K562 (cell line): ENCODE data around the gene CCL15. TPM values are rescaled to one million over a fixed set of nuclear protein-coding genes. Genes with fewer than 3 reads are reported as not detected.
"Not testable (repeated sequence)": the region's sequence is repeated elsewhere in the genome, so short reads cannot be mapped to it uniquely, and the experiment has no call there.

Experiments
- ATAC-seq: fragments of 200-7000 bp; cut with Tn5 transposase; 3 replicates; pipeline ENCODE4 v1.9.1; 2020; ENCODE audit warnings: moderate library complexity
- BruUV-seq: library from RNA; stranded (reverse); fragments of 400-500 nt; replicated peaks from 2 replicates; lab custom pipeline; 2021; lab: Mats Ljungman, UMichigan
- CTCF ChIA-PET: fragments of 300-600 bp; formaldehyde crosslinking; extraction: SDS; loops from one replicate; lab custom pipeline; 2021; ENCODE audit warnings: low intra/inter-chr PET ratio; lab: Yijun Ruan, JAX
- POLR2A ChIA-PET: fragments of 300-600, 350-650 bp; sonication (Branson Sonifier 250); formaldehyde crosslinking; extraction: SDS; loops from one replicate; lab custom pipeline; 2021; ENCODE audit warnings: antibody characterized with exemption, inconsistent platforms; lab: Yijun Ruan, JAX
- DNase-seq, 4 experiments: peaks; one replicate each; pipeline versions ENCODE4 v3.0.0 to v3.0.0-alpha.2; 2011 to 2018; ENCODE audit warnings: low spot score in 3 of 4, mixed read lengths in 3 of 4; ENCODE audit errors: extremely low read depth in 1 of 4
- FAIRE-seq: peaks from 2 replicates; lab custom pipeline; 2011; peaks lifted over from hg19 to GRCh38; lab: Jason Lieb, UNC
- H2AFZ ChIP-seq: 2 replicates; pipeline ENCODE4 v1.6.0; 2011; ENCODE audit warnings: low read depth, low read length, control low read depth, inconsistent platforms
- H3K27ac ChIP-seq: fragments of 200-600 bp; 3 replicates; pipeline ENCODE4 v1.8.0; 2011; ENCODE audit warnings: low read depth, mild to moderate bottlenecking, control low read depth, inconsistent platforms, low read length, moderate library complexity, mixed read lengths; ENCODE audit errors: extremely low read depth
- H3K27me3 ChIP-seq, 2 experiments: fragments of 300-600 bp in 1 of 2; 2 replicates in 1 of 2; 3 replicates in 1 of 2; pipeline versions ENCODE4 v1.6.0 to v1.8.0; 2011; ENCODE audit warnings: inconsistent platforms in 2 of 2, low read length in 2 of 2, mild to moderate bottlenecking in 1 of 2, mixed read lengths in 1 of 2, moderate library complexity in 1 of 2; ENCODE audit not compliant: control insufficient read depth in 2 of 2, insufficient read depth in 2 of 2
- H3K36me3 ChIP-seq: fragments of 300-600 bp; 3 replicates; pipeline ENCODE4 v1.8.0; 2011; ENCODE audit warnings: mild to moderate bottlenecking, low read length, inconsistent platforms; ENCODE audit not compliant: control insufficient read depth, insufficient read depth
- H3K4me1 ChIP-seq, 2 experiments: fragments of 200-600 bp in 1 of 2; replicated peaks in 1 of 2; 2 replicates in 1 of 2; 3 replicates in 1 of 2; pipeline versions ENCODE4 v1.5.1 to v1.8.0; 2011; ENCODE audit warnings: inconsistent platforms in 2 of 2, low read length in 2 of 2, mild to moderate bottlenecking in 1 of 2, mixed read lengths in 1 of 2, moderate library complexity in 1 of 2; ENCODE audit not compliant: control insufficient read depth in 2 of 2, insufficient read depth in 2 of 2
- H3K4me2 ChIP-seq: 2 replicates; pipeline ENCODE4 v1.6.1; 2011; ENCODE audit warnings: low read length, control low read depth, inconsistent platforms, mixed read lengths; ENCODE audit not compliant: insufficient read depth
- H3K4me3 ChIP-seq: fragments of 200-600 bp; sonication (generic), shearing (Covaris generic); 2 replicates; pipeline ENCODE4 v1.5.1; 2016; ENCODE audit warnings: control low read depth, inconsistent platforms
- H3K79me2 ChIP-seq: fragments of 200-600 bp; 3 replicates; pipeline ENCODE4 v1.8.0; 2011; ENCODE audit warnings: low read length, inconsistent platforms; ENCODE audit not compliant: control insufficient read depth, insufficient read depth
- H3K9ac ChIP-seq, 2 experiments: 2 replicates each; pipeline versions ENCODE4 v1.6.0 to v1.6.1; 2011; ENCODE audit warnings: low read depth in 2 of 2, low read length in 2 of 2, control low read depth in 1 of 2, inconsistent platforms in 1 of 2, mild to moderate bottlenecking in 1 of 2, mixed read lengths in 1 of 2; ENCODE audit not compliant: insufficient read depth in 1 of 2
- H3K9me1 ChIP-seq: one replicate; pipeline ENCODE4 v1.6.0; 2011; ENCODE audit warnings: inconsistent platforms, mild to moderate bottlenecking, low read length, moderate library complexity; ENCODE audit not compliant: control insufficient read depth, insufficient read depth
- H3K9me3 ChIP-seq: replicated peaks from 2 replicates; pipeline ENCODE4 v1.5.1; 2011; ENCODE audit warnings: low read depth, low read length, inconsistent platforms; ENCODE audit not compliant: control insufficient read depth, insufficient read depth
- H4K20me1 ChIP-seq: replicated peaks from 2 replicates; pipeline ENCODE4 v1.6.1; 2011; ENCODE audit warnings: low read length, inconsistent platforms, mixed read lengths; ENCODE audit not compliant: control insufficient read depth, insufficient read depth
- ARNT ChIP-seq, 2 experiments: fragments of 450-650 bp; IDR thresholded peaks; 2 replicates each; pipeline ENCODE4 v1.6.1; 2016; ENCODE audit warnings: mild to moderate bottlenecking in 1 of 2
- CHD4 ChIP-seq: fragments of 200-600 bp; sonication (generic); IDR thresholded peaks from 3 replicates; pipeline ENCODE4 v1.6.1; 2012; ENCODE audit warnings: low read depth, mild to moderate bottlenecking, mixed read lengths, low read length, inconsistent platforms; ENCODE audit not compliant: insufficient read depth, insufficient replicate concordance, poor library complexity, severe bottlenecking
- ZSCAN29 ChIP-seq: fragments of 450-650 bp; IDR thresholded peaks from 2 replicates; pipeline ENCODE4 v1.6.1; 2017
- WGBS: fragments of 100-300 bp; shearing (Covaris generic); methylation state at CpG from one replicate; pipeline ENCODE4 v1.1.6; 2016; ENCODE audit warnings: low coverage, mixed read lengths; ENCODE audit not compliant: insufficient coverage; ENCODE audit errors: missing lambda C conversion rate; 5-methylcytosine and 5-hydroxymethylcytosine counted together
- in situ Hi-C: fragments of 300-500 bp; cut with MboI; formaldehyde crosslinking; loops from 4 replicates; pipeline ENCODE4 v1.15.0; 2018; ENCODE audit warnings: inconsistent platforms, mixed read lengths
- intact Hi-C: fragments of 100-400 bp; cut with micrococcal nuclease; formaldehyde crosslinking; loops from 2 replicates; pipeline ENCODE4 v1.14.2; 2022
- polyA plus RNA-seq, 8 experiments: library from polyadenylated mRNA; depleted of rRNA in 4 of 8; stranded (reverse) in 5 of 8; unstranded in 3 of 8; fragments of >200 nt; fragmentation: Nextera tagmentation in 2 of 8; fragmentation: Illumina TruSeq in 1 of 8; extraction: Ambion mirVana in 2 of 8; extraction: Trizol in 1 of 8; gene quantifications; 2 replicates each; pipeline versions ENCODE4 v1.2.1 to v1.2.3, GENCODE V29; 2011 to 2014; ENCODE audit warnings: inconsistent platforms in 1 of 8, missing spikeins in 1 of 8
- total RNA-seq, 7 experiments: library from RNA; depleted of rRNA in 6 of 7; stranded (reverse); fragments of >200 nt in 6 of 7; fragmentation: Illumina TruSeq in 2 of 7; extraction: Trizol in 2 of 7; gene quantifications; 2 replicates each; pipeline versions ENCODE4 v1.2.1 to v1.2.3, GENCODE V29; 2011 to 2021; ENCODE audit warnings: low replicate concordance in 1 of 7
- TF ChIP-seq, protein P1 (sequence below): fragments of 450-650 bp; IDR thresholded peaks from 2 replicates; pipeline ENCODE4 v1.7.1; 2018; ENCODE audit warnings: mild to moderate bottlenecking, low read depth; ENCODE audit not compliant: partially characterized antibody
- TF ChIP-seq, protein P2 (sequence below), 2 experiments: fragments of 450-650 bp in 1 of 2; sonication (generic) in 1 of 2; formaldehyde crosslinking; conservative IDR thresholded peaks; 2 replicates each; pipeline versions ENCODE4 v1.4.0 to v1.8.1; 2020 to 2022; ENCODE audit warnings: mild to moderate bottlenecking in 1 of 2, missing genetic modification reagents in 1 of 2
- TF ChIP-seq, protein P3 (sequence below): fragments of 250-450 bp; sonication (Bioruptor Pico); IDR thresholded peaks from 2 replicates; pipeline ENCODE4 v1.8.0; 2022; ENCODE audit warnings: inconsistent platforms

The CCL15 gene
- total and polyA plus RNA-seq, 9 of the 15 experiments (the other 6 are each of a cell fraction or from before 2014, with no cell fraction given): not detected

DNA sequence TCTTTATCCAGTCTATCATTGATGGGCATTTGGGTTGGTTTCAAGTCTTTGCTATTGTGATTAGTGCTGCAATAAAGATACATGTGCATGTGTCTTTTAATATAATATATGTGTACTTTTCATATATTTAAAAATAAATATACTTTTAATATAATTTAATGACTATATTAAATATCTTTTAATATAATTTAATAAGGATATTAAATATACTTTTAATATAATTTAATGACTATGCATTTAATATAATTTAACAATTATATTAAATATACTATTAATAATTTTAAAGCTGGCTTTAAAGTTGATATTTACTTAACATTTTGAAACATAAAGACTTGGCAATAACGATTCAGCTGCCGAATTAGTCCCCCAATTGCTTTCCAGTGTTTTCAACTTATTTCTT is 15.2 kb upstream of the CCL15 start (continued):
- TF ChIP-seq, protein P1, sequence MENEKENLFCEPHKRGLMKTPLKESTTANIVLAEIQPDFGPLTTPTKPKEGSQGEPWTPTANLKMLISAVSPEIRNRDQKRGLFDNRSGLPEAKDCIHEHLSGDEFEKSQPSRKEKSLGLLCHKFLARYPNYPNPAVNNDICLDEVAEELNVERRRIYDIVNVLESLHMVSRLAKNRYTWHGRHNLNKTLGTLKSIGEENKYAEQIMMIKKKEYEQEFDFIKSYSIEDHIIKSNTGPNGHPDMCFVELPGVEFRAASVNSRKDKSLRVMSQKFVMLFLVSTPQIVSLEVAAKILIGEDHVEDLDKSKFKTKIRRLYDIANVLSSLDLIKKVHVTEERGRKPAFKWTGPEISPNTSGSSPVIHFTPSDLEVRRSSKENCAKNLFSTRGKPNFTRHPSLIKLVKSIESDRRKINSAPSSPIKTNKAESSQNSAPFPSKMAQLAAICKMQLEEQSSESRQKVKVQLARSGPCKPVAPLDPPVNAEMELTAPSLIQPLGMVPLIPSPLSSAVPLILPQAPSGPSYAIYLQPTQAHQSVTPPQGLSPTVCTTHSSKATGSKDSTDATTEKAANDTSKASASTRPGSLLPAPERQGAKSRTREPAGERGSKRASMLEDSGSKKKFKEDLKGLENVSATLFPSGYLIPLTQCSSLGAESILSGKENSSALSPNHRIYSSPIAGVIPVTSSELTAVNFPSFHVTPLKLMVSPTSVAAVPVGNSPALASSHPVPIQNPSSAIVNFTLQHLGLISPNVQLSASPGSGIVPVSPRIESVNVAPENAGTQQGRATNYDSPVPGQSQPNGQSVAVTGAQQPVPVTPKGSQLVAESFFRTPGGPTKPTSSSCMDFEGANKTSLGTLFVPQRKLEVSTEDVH: no peak
- TF ChIP-seq, protein P2, sequence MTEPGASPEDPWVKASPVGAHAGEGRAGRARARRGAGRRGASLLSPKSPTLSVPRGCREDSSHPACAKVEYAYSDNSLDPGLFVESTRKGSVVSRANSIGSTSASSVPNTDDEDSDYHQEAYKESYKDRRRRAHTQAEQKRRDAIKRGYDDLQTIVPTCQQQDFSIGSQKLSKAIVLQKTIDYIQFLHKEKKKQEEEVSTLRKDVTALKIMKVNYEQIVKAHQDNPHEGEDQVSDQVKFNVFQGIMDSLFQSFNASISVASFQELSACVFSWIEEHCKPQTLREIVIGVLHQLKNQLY (CRISPR knock-in tag; conservative IDR thresholded peaks at IDR 0.05): no peak
- TF ChIP-seq CHD4 (no peak), ARNT (IDR thresholded peaks at IDR 0.05) (no peak), ZSCAN29 (no peak)
- TF ChIP-seq, protein P3, sequence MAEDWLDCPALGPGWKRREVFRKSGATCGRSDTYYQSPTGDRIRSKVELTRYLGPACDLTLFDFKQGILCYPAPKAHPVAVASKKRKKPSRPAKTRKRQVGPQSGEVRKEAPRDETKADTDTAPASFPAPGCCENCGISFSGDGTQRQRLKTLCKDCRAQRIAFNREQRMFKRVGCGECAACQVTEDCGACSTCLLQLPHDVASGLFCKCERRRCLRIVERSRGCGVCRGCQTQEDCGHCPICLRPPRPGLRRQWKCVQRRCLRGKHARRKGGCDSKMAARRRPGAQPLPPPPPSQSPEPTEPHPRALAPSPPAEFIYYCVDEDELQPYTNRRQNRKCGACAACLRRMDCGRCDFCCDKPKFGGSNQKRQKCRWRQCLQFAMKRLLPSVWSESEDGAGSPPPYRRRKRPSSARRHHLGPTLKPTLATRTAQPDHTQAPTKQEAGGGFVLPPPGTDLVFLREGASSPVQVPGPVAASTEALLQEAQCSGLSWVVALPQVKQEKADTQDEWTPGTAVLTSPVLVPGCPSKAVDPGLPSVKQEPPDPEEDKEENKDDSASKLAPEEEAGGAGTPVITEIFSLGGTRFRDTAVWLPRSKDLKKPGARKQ: no peak

DNA sequence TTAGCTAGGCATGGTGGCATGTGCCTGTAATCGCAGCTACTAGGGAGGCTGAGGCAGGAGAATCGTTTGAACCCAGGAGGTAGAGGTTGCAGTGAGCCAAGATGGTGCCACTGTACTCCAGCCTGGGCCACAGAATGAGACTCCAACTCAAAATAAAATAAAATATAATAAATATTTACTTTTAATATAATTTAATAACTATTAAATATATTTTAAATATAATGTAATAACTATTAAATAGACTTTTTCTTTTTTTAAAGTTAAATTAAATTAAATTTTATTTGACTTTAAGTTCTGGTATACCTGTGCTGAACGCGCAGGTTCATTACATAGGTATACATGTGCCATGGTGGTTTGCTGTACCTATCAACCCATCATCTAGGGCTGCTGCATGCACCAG is 14.5 kb upstream of the CCL15 start:
- H3K9ac ChIP-seq, FAIRE-seq, DNase-seq, H3K79me2 ChIP-seq, in situ Hi-C loops, H3K4me1 ChIP-seq, BruUV-seq, CTCF ChIA-PET, H3K4me2 ChIP-seq, H3K9me3 ChIP-seq, H3K4me3 ChIP-seq, H4K20me1 ChIP-seq, H3K27ac ChIP-seq, POLR2A ChIA-PET, H3K27me3 ChIP-seq, intact Hi-C loops, H3K9me1 ChIP-seq, ATAC-seq, H3K36me3 ChIP-seq, H2AFZ ChIP-seq: not testable (repeated sequence)
- WGBS: 35% methylated on average over 4 of the region's 4 CpGs
